ENCODE results near the gene SGCE.

SGCE gene

DNA sequence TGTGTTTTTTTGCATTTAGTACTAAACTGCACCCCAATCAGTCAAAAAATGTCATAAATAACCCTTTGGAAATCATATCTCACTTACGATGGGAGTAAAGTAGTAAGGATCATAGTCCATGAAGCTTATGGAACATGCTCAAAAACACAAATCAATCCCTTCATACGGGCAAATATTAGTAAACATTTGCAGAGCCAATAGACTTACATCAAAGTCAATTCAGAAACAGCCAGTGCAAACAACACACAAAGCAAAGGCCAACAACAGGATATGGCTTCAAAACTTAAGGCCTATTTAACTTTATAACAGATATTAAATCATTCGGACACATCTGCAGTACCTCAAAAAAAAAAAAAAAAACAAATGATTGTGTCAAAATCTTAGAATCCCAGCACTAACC is 32.1 kb downstream of the SGCE start:
- DNase-seq (ENCODE audit: low read depth in 2 of 2) = no peak

GRCh38 chr7:94621120-94621519 is 34.8 kb downstream of the SGCE start:
- no peak for DNase-seq (ENCODE audit: low read depth in 2 of 2)

DNA sequence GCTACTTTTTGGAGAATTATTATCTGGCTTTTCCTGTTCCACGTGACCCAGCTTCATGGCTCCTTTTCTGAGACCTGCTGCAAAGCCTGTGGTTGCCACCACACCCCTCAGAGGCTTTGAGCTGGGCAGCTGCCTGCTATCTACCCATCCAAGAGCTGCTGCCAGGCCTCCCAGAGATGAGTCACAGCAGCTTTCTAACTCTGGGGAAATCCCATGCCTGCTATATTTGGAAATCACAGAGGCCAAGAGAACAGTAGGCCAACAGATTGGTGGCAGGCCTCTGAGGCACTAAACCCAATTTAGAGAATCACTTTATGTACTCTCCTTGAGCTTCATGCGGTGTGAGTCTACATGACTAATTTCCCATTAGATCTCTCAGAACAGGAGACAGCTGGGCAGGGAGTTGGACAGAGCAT is 35.2 kb downstream of the SGCE start:
- no peak for DNase-seq (ENCODE audit: low read depth in 2 of 2)

DNA sequence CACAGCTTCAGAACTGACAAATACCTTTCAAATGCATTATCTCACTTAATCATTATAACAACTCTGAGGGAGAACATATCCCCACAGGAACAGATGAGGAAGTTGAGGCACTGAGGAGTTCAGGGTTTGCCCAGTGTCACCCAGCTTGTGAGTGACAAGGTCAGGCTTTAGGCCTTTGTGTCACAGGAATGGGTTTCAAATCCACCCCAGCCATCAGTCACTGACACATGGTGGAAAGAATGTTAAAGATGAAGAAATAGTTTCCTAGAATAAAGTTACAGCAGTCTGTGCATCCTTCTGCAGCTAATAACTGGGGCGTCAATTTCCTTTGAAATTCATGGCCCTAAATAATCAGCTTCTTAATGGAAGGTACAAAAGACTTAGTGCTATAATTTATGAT is 37.8 kb downstream of the SGCE start:
- DNase-seq (ENCODE audit: low read depth in 2 of 2) = no peak

GRCh38 chr7:94616855-94617254 is 39.1 kb downstream of the SGCE start:
- no peak for DNase-seq (ENCODE audit: low read depth in 2 of 2)

DNA sequence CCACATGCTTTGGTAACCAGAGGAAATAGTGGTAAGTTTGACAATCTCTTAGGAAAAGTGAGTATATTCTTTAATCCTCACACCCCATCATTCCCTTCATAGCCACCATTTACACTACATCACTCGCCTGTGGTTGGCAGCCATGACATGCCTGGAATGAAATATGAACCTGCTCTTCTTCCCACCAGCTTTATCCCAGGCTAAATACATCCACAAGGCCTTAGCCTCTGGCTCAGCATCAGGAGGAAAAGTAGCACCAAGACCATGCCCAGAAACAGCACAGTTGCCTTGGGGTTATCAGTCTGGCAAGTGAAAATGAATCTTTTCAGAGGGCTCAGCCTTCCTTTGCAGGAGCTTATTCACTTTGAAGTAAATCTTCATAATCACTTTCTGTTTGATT is 40.3 kb downstream of the SGCE start:
- no peak for DNase-seq (ENCODE audit: low read depth in 2 of 2)

DNA sequence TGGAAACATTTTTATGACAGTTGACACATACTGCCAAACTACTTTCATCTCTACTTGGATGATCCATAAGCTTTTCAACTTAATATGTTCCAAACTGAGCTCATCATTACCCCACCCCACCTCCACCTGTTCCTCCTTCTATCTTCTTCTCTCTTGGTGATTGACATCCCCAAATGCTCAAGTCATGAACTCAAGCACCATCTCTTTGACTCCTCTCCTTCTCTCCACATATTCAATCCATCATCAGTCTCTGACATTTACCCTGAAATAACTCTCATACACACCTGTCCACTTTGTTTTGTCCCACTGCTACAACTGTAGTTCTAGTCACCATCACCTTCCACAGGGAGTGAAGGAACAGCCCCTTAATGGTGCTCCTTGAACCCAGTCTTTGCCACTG is 43.3 kb downstream of the SGCE start:
- DNase-seq (ENCODE audit: low read depth in 2 of 2) = no peak

- no peak for DNase-seq (ENCODE audit: low read depth in 2 of 2)
Measured at GRCh38 chr7:94612253-94612652, 43.7 kb downstream of the SGCE start.

DNA sequence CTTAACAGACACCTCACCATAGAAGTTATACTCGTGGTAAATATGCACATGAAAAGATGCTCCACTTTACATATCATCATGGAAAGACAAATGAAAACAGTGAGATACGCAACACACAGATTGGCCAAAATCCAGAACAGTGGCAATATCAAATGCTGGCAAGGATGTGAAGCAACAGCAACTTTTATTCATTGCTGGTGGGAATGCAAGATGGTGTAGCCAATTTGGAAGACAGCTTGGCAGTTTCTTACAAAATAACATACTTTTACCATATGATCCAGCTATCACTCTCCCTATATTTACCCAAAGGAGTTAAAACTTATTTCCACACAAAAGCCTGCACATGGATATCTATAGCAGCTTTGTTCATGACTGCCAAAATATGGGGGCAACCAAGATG is 46.4 kb downstream of the SGCE start:
- DNase-seq (ENCODE audit: low read depth in 2 of 2) = no peak

GRCh38 chr7:94605031-94605430 is 50.9 kb downstream of the SGCE start:
- no peak for DNase-seq (ENCODE audit: low read depth in 2 of 2)

GRCh38 chr7:94602181-94602580 is 53.8 kb downstream of the SGCE start:
- no peak for DNase-seq (ENCODE audit: low read depth in 2 of 2)

DNA sequence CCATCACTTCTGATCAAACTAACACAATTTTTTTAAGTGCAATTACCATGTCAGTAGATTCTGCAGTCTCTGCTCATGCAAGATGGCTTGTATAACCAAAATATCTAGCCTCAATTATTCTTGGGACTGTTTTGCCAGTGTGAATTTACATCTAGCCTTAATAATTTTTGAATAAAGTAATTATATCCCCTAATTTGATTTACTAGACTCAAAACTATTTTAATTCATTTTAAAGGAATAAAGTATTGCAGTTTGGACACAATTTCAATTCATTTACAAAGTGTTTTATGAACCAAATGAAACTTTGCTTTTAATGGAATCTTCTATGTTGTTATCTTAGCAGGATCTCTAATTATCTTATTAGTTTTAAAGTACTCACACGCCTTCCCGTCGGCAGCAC is 55.7 kb downstream of the SGCE start:
- no peak for DNase-seq (ENCODE audit: low read depth in 2 of 2)

GRCh38 chr7:94595717-94596116 is 60.2 kb downstream of the SGCE start:
- no peak for DNase-seq (ENCODE audit: low read depth in 2 of 2)

DNA sequence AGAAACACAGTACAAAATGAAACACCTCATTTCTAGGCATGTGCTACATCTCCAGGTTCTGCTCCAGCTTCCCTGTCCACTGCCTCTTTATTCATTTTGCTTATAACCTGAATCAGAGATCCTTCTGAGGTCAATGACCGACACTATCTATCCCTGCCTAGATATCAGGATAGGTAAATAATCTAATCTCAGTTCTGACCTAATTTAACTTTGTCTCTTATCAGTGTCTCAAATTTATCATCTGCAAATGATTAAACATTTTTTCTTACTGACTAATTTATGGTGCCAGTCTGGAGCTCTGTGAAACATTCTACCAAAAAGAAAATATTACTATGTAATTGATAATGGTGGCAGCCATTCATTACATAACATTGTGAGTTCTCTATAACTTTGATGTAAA is 61.1 kb downstream of the SGCE start:
- DNase-seq (ENCODE audit: low read depth in 2 of 2) = no peak

DNA sequence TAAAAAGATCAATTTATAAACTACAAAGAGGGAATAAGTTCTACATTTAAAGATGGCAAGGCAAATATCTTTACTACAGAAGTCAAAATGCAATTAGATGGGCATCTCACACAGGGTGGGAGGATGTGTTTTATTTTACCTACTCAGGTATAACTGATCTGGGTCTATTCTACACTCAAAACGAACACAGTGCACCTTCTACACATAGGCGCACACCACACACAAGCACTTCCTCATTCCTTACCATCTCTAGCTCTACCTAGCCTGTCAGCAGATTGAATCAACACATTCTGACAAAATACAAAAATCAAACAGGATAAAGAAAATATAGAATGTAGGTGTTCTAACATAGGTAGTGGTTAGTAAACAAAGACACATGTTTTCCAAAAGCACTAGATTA is 64.8 kb downstream of the SGCE start:
- no peak for DNase-seq (ENCODE audit: low read depth in 2 of 2)

DNA sequence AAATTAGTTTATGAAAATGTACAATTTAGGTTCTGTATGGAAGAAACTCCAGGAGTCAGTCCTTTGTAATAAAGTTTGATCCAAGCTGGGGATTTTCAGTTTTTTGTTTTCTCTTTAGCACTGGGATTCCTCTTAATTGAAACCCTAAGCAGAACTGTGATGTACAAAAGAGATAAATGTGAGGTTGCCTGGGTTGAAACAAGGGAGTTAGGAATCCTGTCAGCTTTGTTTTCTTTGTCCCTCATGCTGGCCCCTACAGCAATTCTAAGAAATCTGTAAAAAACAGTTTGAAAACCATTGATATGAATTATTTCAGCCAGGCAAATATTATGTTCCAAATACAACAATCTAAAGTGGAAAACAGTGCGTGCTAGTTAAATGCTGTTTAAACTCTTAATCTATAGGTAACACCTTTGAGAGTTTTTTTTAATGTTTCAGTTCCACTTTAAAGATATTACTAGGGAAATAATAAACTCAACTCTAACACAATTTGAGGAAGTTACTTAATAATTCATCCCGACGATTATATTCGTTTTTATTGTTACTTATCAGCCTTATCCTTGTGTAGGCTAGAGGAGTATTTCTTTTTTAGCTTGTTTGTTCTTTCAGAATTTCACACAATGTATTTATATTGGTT is 65.3 kb downstream of the SGCE start:
- DNase-seq (ENCODE audit: low read depth in 2 of 2) = no peak

- no peak for DNase-seq (ENCODE audit: low read depth in 2 of 2)
Measured at GRCh38 chr7:94588075-94588474, 67.9 kb downstream of the SGCE start.

DNA sequence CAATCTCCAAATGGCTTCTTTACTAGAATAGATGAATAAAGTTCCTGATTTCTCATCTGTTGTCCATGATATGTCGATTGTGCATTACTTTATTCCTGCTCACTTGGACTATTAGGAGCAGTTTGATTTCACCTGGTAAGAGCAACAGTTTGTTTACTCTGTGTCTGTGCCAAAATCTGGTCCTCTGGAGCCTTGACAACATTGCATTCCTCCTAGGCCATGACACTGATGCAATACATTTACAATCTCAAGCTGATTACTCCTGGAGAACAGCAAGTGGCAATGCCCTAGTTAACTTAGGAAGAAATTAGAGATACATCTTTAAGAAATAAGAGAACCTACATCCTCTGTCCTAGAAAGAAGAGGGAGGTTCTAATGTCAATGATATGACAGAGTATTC is 71.8 kb downstream of the SGCE start:
- DNase-seq (ENCODE audit: low read depth in 2 of 2) = no peak

GRCh38 chr7:94580601-94581000 is 75.3 kb downstream of the SGCE start:
- DNase-seq (ENCODE audit: low read depth in 2 of 2) = no peak

GRCh38 chr7:94579470-94579869 is 76.5 kb downstream of the SGCE start:
- no peak for DNase-seq (ENCODE audit: low read depth in 2 of 2)

DNA sequence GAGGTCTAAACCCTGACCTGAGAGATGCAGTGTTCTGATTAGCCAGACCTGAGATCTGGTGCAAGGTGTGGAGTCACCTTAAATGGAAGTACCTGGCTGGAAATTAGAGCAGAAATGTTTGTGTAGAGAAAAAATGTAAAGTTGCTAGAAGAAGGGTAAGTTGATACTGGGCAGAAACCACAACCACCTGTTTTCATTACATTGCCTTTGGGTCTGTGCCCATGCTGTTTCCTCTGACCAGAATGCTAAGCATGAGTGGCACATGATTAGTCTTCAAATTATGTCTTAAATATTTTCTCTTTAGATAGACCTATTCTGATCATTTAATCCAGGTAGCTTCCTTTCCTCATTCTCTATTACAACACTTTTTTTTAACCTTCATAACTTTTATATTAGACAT is 77.3 kb downstream of the SGCE start:
- no peak for DNase-seq (ENCODE audit: low read depth in 2 of 2)

GRCh38 chr7:94577357-94577756 is 78.6 kb downstream of the SGCE start:
- no peak for DNase-seq (ENCODE audit: low read depth in 2 of 2)

DNA sequence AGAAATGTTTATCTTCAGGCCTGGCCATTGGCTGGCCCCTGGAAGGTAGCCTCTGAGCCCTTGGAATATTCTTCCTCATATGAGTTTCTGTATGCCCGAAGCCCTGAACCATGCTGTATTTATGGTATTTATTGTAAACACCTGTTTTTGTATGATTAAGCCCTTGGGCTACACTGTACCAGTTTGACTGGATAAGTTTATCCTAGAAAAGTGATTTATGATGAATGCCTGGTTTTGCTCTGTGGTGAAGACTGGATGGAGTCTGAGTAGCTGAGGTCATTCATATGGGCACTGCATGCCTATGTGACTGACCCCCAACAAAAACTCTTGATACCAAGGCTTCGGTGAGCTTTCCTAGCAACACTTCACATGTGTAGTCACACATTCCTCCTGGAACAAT is 79.6 kb downstream of the SGCE start:
- no peak for DNase-seq (ENCODE audit: low read depth in 2 of 2)

- DNase-seq (ENCODE audit: low read depth in 2 of 2) = no peak
Measured at GRCh38 chr7:94575646-94576045, 80.3 kb downstream of the SGCE start.

GRCh38 chr7:94571816-94572215 is 84.1 kb downstream of the SGCE start:
- no peak for DNase-seq (ENCODE audit: low read depth in 2 of 2)

All from stimulated activated CD8-positive, alpha-beta memory T cell treated with anti-CD3 and anti-CD28 coated beads, Interleukin-2, amount 100 ng/mL, for 1 hour (primary cell).